ENCODE measurements around the gene VWF. TPM values are rescaled to one million over a fixed set of nuclear protein-coding genes. Genes with fewer than 3 reads are reported as not detected.

VWF gene
- total RNA-seq, 4 donors from 2014 or later, result 78.8 to 118 (median 101) TPM

GRCh38 chr12:5921966-5922899 is 202.2 kb downstream of the VWF start:
- H3K9me3 ChIP-seq, result no peaks in the 10 kb centered on the region
- intact Hi-C loops (cut with DNase I; ENCODE audit: low total_unique reads) (no loop called here), in situ Hi-C loops (cut with MboI; ENCODE audit: low sequenced_read_pairs in 4 of 4) (no loop called here)
- H3K27ac ChIP-seq, result no peak overlapping the region
- no peaks in the 10 kb centered on the region for H3K36me3 ChIP-seq
- H3K27me3 ChIP-seq, result no peaks in the 10 kb centered on the region
- no peak overlapping the region for H3K4me3 ChIP-seq
- TF ChIP-seq POLR2A (IDR thresholded peaks at IDR 0.05), result no peak
- H3K4me1 ChIP-seq, result no peaks in the 10 kb centered on the region
- DNase-seq (no peak), ATAC-seq (no peak)

DNA sequence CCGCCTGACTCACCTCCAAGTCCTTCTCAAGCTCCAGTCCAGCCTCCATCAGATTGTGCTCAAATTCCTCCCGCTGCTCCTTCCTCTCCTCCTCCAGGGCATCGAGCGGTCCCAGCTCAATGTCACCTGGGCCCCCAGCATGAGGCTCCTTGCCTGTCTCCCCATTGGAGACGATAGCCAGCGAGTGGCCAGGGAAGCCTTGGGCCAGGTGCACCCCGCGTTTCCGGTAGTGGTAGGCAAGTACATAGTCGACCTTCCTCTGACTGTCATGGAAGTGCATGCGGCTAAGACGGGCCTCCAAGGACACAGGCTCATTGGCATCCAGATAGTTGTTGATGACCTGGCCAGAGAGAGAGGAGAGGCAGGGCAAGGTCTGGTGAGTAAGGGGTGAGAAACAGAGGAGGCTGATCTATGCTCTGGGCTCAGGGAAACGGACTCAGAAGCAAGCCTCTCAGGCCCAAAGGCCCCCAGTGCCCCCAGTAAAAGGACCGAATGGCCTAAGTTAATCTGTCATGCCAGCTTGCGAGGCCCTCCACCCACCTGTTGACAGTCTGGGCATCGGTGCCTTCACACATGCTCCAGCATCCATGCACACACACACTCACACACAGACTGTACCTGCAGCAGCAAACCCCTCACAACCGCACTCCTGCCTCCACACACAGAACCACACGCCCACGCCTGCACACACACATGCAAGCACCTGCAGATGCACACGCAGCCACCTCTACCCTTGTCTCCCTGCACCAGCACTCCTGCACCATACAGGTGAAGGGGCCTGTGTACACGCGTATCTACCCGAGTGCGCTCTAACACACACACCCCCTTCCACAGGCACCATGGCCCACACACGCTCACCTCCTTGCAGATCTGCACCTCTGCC is 203.2 kb downstream of the VWF start:
- no peaks in the 10 kb centered on the region for H3K27me3 ChIP-seq
- no peak for TF ChIP-seq POLR2A (IDR thresholded peaks at IDR 0.05)
- TF ChIP-seq, protein P1, sequence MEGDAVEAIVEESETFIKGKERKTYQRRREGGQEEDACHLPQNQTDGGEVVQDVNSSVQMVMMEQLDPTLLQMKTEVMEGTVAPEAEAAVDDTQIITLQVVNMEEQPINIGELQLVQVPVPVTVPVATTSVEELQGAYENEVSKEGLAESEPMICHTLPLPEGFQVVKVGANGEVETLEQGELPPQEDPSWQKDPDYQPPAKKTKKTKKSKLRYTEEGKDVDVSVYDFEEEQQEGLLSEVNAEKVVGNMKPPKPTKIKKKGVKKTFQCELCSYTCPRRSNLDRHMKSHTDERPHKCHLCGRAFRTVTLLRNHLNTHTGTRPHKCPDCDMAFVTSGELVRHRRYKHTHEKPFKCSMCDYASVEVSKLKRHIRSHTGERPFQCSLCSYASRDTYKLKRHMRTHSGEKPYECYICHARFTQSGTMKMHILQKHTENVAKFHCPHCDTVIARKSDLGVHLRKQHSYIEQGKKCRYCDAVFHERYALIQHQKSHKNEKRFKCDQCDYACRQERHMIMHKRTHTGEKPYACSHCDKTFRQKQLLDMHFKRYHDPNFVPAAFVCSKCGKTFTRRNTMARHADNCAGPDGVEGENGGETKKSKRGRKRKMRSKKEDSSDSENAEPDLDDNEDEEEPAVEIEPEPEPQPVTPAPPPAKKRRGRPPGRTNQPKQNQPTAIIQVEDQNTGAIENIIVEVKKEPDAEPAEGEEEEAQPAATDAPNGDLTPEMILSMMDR (IDR thresholded peaks at IDR 0.05 in 4 of 5, conservative IDR thresholded peaks at IDR 0.05 in 1 of 5), result no peak
- no peaks in the 10 kb centered on the region for H3K36me3 ChIP-seq
- no peak overlapping the region for H3K27ac ChIP-seq
- H3K9me3 ChIP-seq, result no peaks in the 10 kb centered on the region
- no peaks in the 10 kb centered on the region for H3K4me1 ChIP-seq
- in situ Hi-C loops (cut with MboI; ENCODE audit: low sequenced_read_pairs in 4 of 4) (no loop called here), intact Hi-C loops (cut with DNase I; ENCODE audit: low total_unique reads) (no loop called here)
- ATAC-seq (no peak), DNase-seq (no peak)
- no peak overlapping the region for H3K4me3 ChIP-seq

DNA sequence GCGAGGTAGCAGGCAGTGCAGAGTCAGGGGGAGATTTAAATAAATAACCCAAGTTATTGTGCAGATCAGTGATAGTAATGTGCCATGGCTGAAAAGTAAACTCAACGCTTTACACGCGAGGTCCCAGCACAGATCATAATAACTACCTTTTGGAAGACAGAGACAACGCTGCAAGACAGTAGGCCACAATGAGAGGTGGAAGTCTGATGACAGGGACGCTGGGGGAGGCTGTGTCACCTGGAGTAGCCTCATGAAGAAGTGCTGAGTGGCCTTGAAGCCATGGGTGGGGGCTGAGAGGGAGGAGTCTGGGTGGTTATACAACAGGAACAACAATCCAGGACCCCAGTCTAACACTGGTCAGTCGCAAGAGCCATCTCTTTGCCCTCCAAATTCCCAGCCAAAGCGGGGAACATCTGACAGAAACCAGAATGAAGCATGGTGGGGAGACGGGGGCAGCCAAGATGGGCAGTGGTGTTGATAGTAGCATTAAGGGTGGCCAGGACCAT is 207.6 kb downstream of the VWF start:
- Histone ChIP-seq H3K36me3 (no peaks in the 10 kb centered on the region), H3K4me3 (no peak overlapping the region)

DNA sequence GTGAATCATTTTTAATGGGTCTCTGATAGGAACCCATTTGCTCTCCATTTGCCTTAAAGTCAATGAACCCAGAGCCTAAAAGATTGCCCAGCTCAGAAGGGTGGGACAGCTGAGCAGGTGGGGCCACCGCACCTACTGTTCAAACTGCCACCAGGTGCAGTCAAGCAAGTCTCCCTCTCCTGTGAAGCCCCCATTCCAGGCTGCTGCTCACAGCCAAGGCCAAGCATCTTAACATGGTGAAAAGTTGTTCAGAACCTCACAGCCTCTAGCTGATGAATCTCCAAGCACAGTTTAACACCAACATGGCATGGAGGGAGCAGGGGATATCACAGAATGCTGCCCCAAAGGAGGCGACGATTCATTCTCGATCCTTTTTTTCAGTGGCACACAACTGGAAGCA is 209.0 kb downstream of the VWF start:
- Histone ChIP-seq H3K9me3 (no peaks in the 10 kb centered on the region), H3K27me3 (no peaks in the 10 kb centered on the region), H3K36me3 (no peaks in the 10 kb centered on the region), H3K4me3 (no peak overlapping the region), H3K4me1 (no peaks in the 10 kb centered on the region), H3K27ac (no peak overlapping the region)
- no peak for DNase-seq
- no peak for TF ChIP-seq POLR2A (IDR thresholded peaks at IDR 0.05)
- TF ChIP-seq, protein P1 (IDR thresholded peaks at IDR 0.05 in 4 of 5, conservative IDR thresholded peaks at IDR 0.05 in 1 of 5), result no peak
- in situ Hi-C loops (cut with MboI; ENCODE audit: low sequenced_read_pairs in 4 of 4), result no loop called here
- intact Hi-C loops (cut with DNase I; ENCODE audit: low total_unique reads), result no loop called here
- no peak for ATAC-seq

More for the DNA sequence above, 207.6 kb downstream of the VWF start:
- no peaks in the 10 kb centered on the region for H3K9me3 ChIP-seq
- in situ Hi-C loops (cut with MboI; ENCODE audit: low sequenced_read_pairs in 4 of 4), result no loop called here
- no peaks in the 10 kb centered on the region for H3K4me1 ChIP-seq
- intact Hi-C loops (cut with DNase I; ENCODE audit: low total_unique reads), result no loop called here
- ATAC-seq (no peak), DNase-seq (no peak)
- H3K27me3 ChIP-seq, result no peaks in the 10 kb centered on the region
- TF ChIP-seq, protein P1 (IDR thresholded peaks at IDR 0.05 in 4 of 5, conservative IDR thresholded peaks at IDR 0.05 in 1 of 5), result no peak
- TF ChIP-seq POLR2A (IDR thresholded peaks at IDR 0.05), result no peak
- H3K27ac ChIP-seq, result no peak overlapping the region

Measured in gastrocnemius medialis (tissue), 4 donors.